Forelimb muscle (tissue), 1 donor: ENCODE results near the gene KCNH4. TPM values are rescaled to one million over a fixed set of nuclear protein-coding genes. Genes with fewer than 3 reads are reported as not detected.

Source experiments
- DNase-seq: peaks from one replicate; pipeline ENCODE4 v3.0.0-alpha.2; 2013; ENCODE audit warnings: low read depth
- polyA plus RNA-seq: library from polyadenylated mRNA; unstranded; fragments of 120-200 nt; gene quantifications from one replicate; pipeline ENCODE4 v1.2.1, GENCODE V29; 2013; ENCODE audit not compliant: insufficient read length

KCNH4 gene
- polyA plus RNA-seq, 1 donor = not detected

DNA sequence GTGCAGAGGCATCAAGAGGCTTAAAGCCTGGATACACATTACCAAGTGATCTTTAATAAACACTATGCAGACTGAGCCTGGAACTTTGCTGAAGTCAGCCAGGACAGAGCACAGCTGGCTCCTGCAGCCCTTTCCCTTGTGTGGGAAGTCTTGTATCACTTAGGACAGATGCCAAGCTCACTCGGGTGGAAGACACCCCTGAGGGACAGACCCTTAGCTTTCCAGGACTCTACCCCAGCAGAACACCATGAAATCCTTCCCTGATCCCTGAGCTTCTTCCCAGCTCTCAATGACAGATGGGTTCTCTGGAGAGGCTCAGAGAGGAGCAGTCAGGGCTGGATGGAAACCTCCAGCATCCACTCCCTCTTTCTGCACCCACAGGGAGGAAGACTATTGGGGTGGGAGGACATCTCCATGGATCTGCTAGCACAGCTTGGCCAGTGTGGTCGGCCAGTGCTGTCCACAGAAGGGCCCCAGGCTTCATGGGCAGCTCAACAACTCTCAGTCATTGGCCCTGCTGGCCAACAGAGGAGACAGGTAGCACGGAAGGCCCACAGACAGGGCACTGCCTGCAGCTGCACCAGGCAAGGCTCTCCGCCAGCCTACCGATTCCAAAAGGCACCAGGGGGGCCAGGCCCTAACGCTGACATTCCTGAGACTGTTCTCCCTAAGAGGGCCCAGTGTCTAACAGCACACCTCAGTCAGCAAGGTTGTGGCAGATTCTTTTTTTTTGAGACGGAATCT is 42.0 kb downstream of the KCNH4 start:
- no peak for DNase-seq

DNA sequence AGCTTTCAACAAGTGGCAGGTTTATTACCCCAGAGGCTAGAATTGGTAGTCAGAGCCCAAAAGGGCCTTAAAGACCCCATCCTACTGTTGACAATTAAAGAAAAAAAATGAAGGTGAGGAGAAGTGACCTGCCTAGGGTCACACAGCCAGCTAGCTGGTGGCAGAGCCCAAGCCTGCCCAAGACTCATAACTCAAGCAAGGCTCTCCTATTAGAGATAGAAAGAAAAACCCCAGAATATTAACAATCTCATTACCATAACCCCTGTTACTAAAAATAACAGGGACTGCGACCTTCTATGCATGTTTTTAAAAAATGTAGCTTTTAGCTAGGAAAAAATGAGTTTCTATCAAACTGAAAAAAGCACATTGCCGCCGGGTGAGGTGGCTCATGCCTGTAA is 44.3 kb downstream of the KCNH4 start:
- DNase-seq = no peak

DNA sequence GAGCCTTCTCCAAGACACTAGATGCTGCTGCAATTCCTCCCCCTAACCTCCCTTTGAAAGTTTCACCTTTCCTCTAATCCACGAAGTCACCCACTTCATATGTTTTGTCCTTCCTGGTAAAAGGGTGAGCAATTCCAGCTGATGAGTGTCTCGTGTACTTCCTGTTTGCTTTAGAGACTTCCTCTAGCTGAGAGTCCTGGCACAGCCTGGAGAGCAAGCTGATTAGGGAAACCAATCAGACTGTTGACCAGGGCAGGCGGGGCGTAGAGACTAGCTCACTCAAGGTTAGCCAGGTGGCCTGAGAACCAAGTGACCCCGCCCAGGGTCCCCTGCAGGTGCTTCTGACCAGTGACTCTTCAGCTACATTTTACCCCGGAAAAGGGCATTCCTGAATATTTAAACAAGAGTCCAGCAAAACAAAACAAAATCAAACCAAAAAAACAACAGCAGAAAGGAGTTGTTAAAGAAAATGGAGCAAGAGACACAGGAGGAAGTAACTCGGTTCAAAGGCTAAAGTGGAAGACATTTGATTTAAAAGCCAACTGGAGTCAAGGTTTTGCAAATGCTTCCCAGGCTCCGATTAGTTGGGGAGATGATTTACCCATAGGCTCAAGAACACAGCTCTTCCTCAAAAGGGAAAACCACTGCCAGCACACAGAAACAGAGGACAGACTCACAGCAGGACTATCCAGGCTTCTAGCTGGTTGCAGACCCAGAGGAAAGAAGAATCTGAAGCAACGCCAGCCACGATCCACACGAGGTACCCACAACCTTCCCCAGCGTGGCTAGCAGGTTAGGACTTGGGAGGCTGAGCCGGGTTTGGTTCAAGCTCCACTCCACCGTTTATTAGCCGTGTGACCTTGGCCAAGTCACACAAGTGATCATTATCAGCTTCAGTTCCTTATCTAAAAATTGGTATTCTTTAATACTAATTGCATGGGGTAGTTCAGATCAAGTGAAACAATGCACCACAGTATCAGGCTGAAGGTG is 45.0 kb downstream of the KCNH4 start:
- no peak for DNase-seq

DNA sequence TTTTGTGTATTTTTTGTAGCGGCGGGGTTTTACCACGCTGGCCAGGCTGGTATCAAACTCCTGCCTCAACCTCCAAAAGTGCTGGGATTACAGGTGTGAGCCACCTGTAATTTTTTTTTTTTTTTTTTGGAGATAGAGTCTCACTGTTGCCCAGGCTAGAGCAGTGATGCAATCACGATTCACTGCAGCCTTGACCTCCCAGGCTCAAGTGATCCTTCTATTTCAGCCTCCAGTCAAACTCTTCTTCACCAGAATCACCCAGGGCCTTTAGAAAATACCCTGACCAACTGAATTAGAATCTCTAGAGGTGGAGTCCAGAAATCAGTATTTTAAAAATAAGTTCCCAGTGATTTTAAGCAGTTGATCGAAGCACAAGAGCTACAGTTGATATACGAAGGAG is 45.8 kb downstream of the KCNH4 start:
- no peak for DNase-seq

DNA sequence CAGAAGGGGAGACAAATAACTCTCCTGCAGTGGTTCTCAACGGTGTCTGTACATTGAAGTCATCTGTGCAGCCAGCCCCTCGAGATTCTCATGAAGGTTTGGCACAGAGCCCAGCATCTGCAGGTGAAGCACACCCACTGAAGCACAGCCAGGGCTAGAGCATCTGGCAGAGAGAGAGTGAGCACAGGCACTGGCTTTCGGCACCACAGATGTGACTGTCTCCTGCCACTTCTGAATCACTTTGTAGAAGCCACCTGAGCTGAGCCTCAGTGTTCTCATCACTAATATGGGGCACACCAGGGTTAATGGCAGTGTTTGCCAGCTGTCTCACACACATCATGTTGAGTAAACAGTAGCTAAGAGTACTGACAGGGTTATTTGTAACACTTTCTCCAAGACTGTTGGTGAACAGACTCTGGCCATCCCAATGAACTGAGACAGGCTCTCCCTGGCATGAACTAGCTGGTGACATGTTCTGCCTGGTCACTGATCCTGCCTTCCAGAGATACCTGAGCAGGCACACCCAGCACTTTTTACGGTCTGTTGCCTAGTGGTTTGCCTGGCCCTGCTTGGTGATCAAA is 47.4 kb downstream of the KCNH4 start:
- DNase-seq = no peak

DNA sequence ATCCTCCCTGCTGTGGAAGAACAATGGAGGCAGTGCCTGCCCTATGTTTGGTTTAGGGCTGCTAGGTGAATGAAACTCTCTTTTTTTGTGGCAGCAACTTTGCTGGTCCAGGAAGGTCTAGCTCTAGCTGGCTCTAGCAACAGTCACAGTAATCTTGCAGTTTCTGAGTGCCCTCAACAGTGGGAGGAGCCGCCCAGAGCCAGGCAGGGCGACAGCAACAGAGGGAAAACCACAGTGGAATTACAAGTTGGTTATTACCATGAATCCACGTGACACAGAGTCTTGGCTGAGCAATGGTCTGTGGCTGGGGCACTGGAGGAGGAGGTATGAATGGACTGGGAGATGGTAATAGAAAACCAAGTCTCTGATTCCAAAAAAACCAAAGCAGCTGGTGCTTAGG is 48.0 kb downstream of the KCNH4 start:
- DNase-seq = no peak

DNA sequence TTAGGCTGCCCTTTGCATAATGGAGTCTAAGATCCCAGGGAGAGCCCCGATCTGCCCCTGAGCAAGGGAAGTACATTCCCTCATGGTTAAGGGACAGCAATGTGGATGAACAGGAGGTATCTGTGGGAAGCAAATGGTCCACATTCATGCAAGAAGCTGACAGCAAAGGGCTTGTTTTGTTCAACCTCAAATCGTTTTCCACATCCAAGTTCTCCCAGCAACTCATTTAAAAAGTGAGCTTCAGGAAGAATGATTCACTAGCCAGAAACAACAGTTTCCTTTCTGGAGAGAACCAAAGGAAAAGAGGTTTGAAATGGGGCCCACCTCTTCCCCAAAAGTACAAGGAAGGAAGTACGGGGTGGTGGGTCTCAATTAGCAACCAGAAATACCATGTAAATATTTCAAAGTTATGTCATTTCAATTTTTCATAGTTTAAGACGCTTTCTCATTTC is 48.9 kb downstream of the KCNH4 start:
- no peak for DNase-seq

DNA sequence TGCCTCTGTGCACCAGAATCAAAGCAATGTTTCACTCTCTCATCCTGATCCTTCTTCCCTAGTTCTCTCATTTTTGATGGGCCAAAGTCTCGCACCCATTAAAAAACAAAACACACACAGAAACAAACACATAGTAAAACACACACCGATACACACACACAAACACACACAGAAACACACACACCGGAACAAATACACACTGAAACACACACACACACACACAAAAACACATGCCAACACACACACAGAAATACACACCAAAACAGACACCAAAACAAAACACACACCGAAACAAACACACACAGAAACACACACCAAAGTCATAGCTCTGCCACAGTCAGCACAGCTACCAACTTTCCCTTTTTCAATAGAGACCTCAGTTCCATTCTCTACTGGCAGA is 49.7 kb downstream of the KCNH4 start:
- DNase-seq = no peak

DNA sequence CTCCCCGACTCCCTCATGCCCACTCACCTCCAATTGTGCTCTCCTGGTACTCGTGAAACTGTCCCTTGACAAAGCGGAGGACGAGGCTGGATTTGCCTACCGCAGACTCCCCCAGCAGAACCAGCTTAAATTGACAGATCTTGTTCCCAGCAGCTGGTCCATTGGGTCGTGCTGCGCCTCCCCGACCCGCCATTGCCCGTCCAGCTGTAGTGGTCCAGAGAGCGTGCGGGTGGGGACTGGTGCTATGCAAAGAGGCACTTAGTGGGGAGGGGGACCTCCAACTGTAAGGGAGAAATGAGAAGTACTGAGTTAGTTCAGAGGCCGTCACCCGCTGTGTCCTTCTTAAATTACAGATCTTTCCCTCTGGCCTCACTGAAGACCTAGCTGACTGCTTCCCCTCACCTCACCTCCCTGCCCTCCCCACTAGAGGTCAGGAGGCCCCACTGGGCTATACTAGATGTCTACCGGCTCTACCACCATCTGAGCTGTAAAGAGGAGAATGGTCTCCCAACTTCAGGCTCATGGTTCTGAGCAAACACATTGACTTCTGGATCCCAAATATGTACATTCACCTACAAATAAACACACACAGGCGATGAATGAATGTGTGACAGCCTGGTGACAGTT is 50.5 kb downstream of the KCNH4 start:
- DNase-seq = no peak

DNA sequence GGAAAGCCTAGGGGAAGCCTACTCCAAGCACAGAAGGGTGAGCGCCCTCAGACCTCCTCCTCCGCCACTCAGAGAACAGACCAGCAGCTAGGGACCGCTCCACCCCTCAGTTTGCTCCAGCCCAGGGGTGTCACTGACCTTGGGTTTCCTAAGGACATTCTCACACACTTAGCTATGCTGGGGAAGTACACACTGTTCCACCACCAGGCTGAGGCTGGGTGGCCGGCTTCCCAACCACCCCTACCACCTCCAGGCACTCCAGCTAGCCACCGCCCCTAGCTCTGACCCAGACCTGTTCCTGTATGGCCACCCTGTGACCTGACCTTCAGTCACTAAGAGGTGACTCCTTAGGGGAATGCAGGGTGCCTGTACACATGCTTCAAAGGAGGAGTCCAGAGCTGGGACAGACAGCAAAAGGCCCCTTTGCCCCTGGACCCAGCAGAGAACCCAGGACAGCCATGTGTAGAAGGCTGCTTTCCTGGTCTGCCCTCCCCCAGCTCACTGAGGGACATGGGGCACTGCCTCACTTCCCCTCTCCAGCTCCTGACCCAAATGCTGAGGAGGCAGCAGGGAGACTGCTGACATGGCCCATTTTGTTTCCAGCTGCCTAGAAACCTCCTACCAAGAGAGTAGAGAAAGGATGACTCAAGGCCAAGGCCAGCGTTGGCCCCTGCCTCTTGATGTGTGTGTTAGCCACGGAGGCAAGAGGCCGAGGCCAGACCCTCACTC is 51.7 kb downstream of the KCNH4 start:
- no peak for DNase-seq

DNA sequence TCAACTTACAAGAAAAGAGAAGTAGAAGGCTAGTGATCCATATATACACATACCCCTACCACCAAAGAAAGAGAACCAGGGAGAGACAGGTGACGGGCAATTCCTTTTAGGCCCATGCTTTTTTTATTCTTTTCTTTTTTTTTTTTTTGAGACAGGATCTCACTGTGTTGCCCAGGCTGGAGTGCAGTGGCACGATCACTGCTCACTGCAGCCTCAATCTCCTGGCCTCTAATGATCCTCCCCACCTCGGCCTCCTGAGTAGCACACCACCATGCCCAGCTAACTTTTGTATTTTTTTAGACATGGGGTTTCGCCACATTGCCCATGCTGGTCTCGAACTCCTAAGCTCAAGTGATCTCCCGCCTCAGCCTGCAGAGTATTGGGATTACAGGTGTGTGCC is 53.5 kb downstream of the KCNH4 start:
- no peak for DNase-seq

DNA sequence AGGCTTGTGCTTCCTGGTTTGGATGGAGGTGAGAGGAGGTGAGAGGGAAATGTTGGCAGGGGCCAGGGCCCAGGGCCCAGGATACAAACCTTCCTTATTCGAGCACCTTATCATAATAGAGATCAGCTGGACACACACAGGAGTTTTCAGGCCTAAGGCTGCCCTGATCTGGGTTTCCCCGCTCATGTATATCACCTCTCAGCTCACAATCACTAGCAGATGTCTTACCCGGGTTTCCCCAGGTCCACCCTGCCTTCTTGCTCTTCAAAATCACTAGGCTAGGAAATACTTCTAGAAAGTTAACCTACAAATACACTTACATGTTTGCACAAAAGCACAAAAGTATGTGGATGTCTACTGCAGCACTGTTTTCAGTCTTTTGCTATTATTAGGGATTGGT is 54.1 kb downstream of the KCNH4 start:
- no peak for DNase-seq

DNA sequence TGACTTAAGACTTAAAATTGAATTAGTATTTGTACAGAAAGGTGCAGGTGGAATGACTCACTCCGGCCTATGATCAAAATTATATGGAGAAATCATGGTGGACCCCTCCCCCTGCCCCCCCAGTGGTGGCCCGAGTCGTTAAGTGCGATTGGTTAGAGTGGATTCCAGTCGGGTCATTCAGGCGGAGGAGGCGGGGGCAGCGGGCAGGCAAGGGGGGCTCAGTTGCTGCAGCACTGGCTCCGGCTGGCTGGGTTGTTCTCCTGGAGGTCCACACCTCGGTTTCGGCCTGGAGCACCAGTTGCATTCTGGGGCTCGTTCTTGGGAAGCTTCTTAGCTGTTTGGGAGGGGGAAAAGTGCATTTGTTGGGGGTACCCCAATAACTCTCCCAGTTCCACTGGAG is 55.4 kb downstream of the KCNH4 start:
- DNase-seq = no peak

DNA sequence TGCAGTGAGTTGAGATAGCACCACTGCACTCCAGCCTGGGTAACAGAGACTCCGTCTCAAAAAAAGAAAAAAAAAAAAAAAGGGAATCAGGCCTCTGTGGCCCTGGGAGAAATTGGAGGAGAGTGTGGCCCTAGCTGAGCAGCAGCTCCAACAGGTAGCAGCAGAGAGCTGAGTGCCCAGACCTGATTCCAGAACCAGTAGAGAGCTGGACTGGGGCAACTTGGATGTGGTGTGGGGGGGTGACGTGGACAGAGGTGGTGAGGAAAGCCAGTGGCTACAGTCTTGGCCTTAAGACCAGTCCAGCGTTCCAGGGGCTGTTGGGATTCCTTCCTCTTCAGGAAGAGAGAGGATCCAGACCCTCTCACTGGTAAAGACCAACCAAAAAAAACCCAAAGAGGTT is 56.7 kb downstream of the KCNH4 start:
- no peak for DNase-seq

DNA sequence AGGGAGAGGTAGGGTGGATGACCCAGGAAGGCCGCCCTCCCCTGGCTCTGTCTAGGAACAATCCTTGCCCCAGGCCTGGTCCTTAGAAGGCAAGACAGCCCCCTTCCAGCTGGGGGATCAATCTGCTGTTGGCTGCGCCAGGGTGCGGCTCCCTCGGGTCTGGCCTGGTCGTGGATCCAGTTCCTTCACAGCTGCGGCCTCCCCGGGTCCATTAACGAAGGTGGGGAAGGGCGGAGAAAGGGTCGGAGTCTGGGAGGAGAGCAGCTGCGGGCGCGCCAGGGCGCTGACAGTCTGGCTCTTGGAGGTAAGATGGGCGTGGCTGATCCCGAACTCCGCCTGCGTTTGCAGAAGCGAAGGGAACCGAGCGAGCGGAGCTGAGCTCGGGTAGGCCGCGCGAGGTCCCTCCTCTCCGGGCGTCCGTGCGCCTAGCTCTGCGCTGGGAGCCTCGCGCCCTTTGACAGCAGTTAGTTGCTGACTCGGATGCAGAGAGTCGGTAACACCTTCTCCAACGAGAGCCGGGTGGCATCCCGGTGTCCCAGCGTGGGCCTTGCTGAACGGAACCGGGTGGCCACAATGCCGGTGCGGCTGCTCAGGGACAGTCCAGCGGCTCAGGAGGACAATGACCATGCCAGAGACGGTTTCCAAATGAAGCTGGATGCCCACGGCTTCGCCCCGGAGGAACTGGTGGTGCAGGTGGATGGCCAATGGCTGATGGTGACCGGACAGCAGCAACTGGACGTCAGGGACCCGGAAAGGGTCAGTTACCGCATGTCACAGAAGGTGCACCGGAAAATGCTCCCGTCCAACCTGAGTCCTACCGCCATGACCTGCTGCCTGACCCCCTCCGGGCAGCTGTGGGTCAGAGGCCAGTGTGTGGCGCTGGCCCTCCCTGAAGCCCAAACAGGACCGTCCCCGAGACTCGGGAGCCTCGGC is 58.3 kb downstream of the KCNH4 start, which contains the start of gene HSPB9:
TSS of gene HSPB9 (plus strand) at position 434 of the 933 bp plus-strand sequence. CDS start at position 481, 47 bp downstream.
- DNase-seq = no peak

DNA sequence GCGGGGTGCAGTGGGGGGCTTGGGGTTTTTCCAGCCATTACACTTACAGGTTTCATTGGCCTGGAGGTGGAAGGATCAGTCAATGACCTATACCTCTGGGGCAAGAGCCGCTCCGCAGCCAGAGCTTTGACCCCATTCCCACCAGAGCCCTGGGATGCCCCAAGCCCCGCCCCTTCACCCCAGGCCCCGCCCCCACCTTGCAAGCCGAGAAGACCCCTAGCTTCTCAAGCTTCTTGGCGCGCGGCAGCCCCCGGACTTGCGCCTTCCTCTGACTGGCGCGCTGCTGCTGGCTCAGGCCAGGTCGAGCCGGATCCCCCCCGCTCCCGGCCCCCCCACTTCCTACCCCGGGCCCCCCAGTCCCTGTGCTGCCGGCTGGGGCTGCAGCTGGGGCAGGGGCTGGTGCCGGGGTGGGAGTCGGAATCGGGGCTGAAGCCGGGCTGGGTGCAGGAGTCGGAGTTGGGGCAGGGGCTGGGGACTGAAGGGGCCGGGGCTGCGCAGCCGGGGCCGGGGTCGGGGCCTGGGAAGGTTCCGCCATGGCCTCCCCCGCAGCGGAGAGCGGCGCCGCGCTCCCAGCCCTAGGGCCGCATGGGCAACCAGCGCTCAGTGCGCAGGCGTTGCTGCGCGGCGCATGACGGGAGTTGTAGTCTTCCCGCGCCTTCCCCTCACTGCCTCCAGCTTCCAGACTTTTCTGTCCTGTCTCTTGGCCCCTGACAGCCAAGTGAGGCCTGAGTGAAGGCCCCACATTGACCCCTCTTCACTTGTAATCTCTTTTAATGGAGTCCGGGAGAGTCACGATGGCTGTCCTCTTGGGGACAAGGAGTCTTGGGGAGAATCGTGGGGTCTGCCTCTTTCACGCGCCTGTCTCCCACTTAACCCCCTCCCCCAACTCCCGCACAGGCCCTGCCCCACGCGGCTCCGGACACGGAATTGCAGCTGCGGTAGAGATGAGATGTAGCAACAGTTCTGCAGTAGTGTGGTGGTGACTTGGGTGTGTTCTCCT is 59.9 kb downstream of the KCNH4 start, which contains the start of gene KAT2A:
TSS of gene KAT2A (minus strand) at position 598 of the 1,000 bp plus-strand sequence. CDS start at position 535, 63 bp downstream.
- DNase-seq = peak; percentile 65

DNA sequence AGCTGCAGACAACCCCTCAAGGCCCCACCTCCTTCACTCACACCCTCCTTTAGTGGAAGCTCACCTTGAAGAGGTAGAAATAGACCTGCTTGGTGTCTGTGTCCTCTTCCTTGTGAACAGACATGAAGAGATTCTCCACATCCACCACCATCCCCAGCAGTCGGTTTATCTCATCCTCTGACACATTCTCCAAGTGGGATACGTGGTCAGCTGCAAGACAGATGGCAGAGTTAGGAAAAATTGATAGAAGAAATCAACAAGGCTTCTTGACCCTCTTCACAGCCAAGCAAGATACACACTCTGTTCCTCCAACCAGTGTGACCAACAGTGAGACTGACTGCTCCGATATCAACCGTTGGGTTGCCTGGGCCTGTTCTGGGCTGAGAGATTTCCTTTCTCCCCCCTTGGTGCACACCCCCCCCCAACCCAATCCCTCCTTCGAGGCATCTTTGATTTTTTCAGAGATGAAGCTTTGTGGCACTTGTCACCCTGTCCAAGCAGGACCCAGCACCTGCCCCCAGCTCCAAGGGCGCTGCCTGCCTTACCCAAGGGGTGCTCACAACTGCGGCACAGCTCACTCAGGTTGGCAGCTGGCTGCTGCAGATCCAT is 60.7 kb downstream of the KCNH4 start:
- DNase-seq = no peak

DNA sequence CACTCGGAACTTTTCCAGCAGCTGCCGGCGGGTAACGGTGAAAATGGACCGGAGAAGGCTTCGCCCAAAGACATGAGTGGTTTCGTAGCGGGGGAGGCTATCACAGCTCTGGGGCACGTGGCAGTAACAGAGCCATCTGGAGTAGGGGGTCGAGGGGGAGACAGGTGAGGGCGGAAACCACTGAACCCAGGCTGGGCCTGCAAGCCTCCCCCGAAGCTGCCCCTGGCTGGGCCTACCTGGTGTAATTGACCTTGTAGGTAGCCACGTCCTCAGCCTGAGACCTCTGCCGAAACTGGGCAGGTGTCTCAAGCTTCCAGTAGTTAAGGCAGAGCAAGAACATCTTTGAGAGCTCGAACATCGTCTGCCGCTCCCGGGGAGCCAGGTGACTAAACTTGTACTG is 61.6 kb downstream of the KCNH4 start:
- no peak for DNase-seq
